RPMI7951 (cell line): Measurements from ENCODE around the gene ARHGAP44. TPM values are rescaled to one million over a fixed set of nuclear protein-coding genes. Genes with fewer than 3 reads are reported as not detected.

Source experiments
- DNase-seq: peaks from one replicate; pipeline ENCODE4 v3.0.0-alpha.2; 2012; ENCODE audit warnings: low read depth
- total RNA-seq: library from RNA; depleted of rRNA; stranded (reverse); fragments of >200 nt; shearing (Covaris generic); gene quantifications from 2 replicates; pipeline ENCODE4 v1.2.3, GENCODE V29; 2014; rRNA removed

The ARHGAP44 gene, protein sequence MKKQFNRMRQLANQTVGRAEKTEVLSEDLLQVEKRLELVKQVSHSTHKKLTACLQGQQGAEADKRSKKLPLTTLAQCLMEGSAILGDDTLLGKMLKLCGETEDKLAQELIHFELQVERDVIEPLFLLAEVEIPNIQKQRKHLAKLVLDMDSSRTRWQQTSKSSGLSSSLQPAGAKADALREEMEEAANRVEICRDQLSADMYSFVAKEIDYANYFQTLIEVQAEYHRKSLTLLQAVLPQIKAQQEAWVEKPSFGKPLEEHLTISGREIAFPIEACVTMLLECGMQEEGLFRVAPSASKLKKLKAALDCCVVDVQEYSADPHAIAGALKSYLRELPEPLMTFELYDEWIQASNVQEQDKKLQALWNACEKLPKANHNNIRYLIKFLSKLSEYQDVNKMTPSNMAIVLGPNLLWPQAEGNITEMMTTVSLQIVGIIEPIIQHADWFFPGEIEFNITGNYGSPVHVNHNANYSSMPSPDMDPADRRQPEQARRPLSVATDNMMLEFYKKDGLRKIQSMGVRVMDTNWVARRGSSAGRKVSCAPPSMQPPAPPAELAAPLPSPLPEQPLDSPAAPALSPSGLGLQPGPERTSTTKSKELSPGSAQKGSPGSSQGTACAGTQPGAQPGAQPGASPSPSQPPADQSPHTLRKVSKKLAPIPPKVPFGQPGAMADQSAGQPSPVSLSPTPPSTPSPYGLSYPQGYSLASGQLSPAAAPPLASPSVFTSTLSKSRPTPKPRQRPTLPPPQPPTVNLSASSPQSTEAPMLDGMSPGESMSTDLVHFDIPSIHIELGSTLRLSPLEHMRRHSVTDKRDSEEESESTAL
- total RNA-seq = 0.12 TPM in 1 of 2 replicates, not detected in the other

DNA sequence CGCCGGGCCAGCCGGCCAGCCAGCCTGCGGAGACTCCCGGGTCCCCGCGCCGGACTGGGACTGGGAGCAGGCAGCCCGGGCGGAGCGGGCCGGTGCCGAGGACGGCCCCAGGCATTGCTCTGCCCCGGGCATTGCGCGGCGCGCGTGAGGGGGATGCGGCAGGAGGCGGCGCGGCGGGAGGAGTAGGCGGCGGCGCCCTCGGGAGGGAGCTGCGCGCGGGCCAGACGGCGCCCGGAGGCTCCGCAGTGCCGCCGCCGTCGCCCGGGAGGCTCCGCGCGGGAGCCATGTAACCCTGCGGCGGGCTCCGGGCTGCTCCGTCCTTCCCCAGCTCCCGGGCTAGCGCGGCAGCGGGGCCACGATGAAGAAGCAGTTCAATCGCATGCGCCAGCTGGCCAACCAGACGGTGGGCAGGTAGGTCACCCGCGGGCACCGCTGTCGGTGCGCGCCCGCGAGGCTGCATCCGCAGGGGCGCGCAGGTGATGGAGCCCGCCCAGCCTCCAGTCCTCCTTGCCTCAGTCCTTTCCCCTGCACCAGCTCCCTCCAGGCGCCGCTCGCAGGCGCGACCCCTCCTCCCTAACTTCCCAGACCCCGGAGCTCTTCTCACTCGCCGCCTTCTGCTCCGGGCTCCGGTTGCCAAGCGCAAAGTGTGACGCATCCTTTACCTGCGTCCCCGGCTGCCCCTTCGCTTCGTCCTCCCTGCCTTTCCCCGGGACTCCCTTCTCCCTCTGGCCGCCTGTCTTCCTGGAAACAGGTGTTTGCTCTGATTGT, at the start of gene ARHGAP44:
Gene ARHGAP44 (plus strand): TSS at position 18 of the 768 bp plus-strand sequence. CDS start 341 bp downstream, at position 359.
- DNase-seq = no peak

DNA sequence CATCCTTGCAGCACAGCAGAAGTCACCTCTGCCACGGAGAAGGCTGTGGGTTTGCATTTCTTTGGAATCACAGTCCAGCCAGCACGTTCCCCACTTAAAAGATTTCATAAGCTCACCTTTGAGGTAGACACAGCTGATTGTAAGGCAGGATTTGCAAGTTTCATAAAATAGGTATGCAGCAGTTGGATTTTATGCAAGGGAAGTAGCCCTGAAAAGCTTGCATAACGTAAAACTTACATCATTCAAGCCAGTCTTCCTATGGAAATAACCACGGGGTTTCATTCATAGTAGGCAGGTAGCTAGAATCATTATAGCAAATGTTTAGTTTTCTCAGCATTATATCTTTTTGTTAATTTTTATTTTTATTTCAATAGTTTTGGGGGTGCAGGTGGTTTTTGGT, 49.8 kb upstream of the ARHGAP44 start:
- DNase-seq = no peak

DNA sequence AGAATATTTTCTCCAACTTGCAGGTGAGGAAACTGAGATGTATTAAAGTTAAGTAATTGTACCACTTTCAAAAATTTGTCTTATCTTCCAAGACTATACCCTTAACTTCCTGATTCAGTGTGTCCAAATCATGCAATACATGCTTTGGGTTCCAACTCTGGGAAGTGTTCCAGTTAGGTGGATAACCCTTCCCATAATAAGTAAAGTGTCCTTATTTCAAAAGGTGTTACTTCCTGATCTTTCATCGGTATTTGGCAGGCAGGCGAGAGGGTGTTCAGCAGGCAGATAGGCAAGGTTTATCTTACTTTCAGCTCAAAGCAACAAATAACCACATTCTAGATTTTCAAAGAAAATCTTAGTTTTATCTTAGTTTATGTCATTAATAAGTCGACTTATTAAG, 46.3 kb upstream of the ARHGAP44 start:
- DNase-seq = no peak

DNA sequence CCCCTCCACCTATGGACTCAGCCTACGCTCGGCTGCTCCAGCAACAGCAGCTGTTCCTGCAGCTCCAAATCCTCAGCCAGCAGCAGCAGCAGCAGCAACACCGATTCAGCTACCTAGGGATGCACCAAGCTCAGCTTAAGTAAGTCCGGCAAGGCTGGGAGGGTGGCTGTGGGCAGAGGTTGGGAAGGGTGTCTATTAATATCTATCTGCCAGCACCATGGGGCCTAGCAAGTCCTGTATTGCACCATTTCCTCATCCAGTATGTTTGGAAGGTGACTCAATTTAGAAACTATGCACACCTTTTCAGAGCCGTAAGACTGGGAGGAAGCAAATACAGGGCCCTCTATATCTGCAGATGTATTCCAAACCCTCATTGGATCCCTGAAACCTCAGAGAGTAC, 45.0 kb upstream of the ARHGAP44 start:
- DNase-seq = no peak

DNA sequence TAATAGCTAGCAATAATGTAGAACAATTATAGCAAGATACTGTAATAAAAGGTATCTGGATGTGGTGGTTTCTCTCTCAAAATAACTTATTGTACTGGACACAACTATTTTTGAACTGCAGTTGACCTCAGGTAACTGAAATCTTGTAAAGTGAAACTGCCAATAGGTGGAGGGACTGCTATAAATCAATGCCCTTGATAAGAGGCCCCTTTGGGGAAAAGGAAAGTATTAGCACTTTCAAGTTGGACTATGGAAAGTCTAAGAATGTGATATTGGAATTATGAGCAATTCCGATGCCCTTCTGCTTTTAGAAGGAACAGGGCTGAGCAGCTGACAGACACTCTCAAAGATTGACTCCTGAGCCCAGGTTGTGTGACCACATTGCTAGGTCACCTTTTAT, 44.5 kb upstream of the ARHGAP44 start:
- no peak for DNase-seq

DNA sequence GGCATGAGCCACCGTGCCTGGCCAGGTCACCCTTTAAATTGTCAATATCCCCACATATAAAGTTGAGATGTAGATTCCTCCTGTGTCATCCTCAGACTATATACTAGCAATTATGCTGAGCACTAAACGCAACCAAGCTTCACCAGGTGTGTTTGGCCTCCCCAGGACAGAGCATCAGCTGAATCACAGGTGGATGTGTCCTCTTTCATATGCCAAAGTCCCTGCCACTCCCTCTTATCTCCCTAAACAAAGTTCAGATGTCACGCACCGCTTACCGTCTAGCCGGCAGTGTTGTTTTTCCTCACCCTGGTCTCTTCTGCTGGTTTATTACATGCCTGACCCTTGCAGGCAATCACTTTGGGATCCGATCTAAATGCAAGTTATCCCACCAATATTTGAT, 43.8 kb upstream of the ARHGAP44 start:
- DNase-seq = no peak

DNA sequence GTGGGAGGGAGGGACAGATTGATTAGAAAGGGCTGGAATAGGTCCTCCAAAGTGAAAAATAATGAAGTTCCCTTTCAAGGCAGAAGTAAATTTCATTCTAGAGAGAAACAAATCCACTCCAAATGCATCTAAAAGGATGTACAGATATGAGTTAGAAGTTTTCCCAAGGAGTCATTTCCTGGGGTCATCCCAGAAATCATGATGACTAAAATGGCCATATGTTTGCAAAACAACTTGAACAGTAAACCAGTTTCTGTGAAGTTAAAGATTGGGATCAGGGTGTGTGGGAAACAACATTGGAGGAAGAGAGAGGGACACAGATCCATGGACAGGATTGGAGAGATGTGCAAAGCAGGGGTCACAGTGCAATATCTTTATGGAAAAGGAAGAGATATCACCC, 32.5 kb upstream of the ARHGAP44 start:
- DNase-seq = peak; percentile 1

DNA sequence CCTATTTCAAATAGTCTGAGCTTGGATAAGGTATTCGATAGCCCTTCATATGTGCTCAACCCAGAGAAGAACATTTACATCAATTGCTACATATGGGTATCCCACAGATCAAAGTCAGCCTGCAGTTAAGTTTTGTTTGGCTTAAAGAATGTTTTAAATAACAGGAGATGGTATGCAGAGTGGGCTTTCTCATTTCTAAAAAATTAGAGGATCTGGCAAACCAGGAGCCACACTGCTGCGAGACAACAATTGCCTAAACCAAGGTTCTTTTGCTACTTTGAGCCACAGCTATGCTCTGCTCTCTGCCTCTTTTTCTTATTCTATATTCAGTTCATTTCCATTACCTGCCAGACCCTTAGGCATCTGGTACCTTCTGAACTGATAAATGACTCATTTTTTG, 30.2 kb upstream of the ARHGAP44 start:
- DNase-seq = no peak

DNA sequence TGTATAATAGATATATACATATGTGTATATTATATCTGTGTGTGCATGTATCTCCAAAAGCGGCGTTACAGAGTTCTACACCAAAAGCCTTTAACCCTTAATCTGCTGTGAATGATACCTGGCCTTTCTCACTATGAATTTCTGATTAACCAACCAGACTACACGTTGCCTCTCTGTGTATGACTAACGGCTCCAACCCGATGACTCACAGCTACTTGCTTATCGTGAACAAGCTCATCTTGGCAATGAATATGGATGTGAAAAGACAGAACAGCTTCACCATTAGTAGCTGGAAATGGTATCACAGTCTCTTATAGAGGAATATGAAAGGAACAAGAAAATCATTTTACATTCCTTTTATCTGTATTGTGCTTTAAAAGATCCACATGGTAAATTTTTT, 23.8 kb upstream of the ARHGAP44 start:
- DNase-seq = peak; percentile 54

DNA sequence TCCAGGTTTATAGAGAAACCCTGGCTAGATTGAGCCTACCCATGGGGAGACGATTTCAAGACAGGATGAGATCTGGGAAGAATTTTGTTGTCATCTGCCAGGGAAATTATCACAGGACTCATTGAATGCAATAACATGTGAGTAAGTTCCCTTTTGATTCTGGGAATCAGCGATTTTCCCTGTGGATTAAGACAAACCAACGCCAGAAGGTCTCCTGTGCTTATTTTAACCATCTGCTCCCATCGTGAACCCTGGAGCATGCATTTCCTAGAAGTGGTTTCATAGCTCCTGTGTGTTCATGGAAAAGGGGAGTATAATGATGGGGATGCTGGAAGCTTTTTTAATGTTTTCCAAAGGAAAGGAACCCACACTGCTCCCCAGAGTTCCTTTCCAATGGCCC, 21.0 kb upstream of the ARHGAP44 start:
- no peak for DNase-seq

DNA sequence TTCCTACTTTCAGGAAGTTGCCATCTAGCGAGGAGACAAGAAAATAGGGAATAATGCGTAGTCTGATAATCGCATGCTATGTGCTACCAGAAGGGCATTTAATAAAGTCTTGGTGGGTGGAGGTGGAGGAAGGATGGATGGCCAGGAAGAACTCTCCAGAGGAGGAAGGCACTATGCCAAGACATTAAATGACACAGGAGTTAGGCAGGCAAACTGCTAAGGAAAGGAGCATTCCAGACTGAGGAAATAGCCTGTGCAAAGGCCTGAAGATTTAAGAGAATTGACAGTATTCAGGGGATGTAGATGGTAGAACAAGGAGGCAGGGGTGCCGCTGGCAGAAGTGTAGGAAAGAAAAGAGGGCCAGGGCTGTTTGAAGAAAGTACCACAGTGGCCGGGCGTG, 19.3 kb upstream of the ARHGAP44 start:
- DNase-seq = no peak

DNA sequence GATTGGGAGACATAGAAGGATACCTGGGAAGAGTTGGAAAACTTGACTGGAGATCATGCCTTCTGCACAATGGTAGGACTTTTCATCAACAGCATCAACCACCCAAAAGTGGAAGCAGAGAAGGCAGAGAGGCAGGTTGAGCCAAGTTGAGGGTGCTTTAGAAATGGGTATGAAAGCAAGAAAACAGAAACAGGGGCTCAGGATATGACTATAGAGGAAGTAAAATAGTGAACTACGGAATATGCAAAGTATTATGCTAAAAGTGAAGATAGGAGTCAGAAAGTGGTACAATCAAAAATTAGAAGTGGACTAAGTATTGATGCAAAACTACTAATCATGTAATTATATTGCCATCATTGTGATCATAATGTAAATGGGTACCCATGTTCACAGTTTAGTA, 16.1 kb upstream of the ARHGAP44 start:
- no peak for DNase-seq

DNA sequence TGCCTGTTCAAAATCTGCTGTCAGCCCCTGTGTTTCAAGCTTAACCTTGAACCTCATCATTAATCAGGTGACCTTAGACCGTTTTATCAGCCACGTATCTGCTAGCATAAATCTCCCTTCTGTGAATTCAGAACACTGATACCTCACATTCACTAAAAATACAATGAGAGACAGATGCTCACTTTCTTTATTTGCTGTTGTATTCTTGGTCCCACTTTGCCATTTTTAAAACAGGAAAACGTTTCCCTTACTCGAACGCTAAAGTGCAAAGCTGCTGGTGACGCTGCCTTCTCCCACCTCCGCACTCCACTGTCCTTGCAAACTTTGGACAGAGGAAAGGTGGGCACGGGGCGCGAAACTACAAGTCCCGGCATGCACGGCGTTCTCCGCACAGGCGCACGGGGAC, 220 bp upstream of the ARHGAP44 start:
- DNase-seq = peak; percentile 27

DNA sequence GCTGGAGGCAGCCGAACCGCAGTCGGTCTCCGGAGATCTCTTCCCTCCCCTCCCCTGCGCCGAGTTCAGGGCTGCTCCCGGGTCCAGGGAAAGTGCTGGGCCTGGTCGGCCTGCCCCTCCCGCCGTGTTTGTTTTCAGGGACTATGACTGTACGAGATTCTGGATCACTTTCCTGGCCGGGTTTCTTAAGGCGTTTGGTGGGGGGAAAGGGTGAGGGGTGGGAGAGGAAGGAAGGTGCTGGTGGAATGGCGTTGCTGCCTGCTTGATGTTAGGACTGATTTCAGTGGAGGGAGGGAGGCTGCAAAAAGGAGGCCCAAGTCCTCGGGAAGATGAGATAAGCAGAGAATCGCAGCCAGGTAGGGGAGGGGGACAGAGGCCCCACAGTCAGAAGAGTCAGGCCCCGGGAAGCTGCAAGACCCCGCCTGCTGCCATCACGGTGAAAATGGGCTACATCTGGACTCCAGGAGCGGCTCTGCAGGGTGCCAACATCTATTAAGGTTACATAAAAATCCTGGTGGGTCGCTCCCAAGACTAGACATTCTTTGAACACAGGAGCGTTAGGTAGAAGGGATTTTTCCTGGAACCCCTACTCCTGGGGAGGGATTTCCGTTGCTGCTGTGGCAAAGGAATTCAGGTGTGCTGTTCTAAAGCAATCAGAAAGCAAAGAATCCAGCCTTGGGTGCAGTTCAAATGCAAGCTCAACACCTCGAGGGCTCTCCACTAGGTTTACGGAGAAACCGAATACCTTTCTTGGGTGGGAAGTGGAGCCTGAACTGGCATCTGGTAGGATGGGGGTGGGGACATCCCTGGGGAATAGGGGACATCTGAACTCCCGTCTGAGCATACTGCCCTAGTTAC, 1.2 kb downstream of the ARHGAP44 start:
- DNase-seq = no peak

DNA sequence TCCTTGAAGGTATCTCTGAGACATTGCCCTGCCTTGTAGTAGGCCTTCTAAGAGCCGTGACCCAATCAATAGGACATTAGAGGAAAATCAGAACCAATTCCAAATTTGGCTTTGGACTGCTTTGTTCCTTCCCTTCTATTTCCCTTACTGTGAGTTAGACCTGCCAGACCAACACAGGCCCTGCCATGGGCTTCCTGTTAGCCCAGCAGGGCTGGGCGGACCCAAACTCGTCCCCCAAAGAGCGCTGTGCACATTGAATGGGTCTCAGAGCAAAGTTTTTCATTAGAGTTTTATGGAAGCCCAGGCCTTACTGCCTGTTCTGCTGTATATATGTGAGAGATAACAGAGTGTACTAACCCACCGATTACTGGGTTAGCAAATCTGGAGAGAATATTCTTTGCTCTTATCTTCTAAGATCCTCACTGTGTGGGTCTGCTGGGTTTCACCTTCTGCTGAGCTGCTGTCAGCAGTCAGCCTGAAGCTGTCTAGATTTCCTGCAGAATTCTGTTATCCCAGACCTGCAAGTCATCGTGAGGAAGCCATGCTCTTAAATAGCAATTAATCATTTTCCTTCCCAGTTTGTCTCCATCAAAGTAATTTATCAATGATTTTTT, 5.7 kb downstream of the ARHGAP44 start:
- no peak for DNase-seq

DNA sequence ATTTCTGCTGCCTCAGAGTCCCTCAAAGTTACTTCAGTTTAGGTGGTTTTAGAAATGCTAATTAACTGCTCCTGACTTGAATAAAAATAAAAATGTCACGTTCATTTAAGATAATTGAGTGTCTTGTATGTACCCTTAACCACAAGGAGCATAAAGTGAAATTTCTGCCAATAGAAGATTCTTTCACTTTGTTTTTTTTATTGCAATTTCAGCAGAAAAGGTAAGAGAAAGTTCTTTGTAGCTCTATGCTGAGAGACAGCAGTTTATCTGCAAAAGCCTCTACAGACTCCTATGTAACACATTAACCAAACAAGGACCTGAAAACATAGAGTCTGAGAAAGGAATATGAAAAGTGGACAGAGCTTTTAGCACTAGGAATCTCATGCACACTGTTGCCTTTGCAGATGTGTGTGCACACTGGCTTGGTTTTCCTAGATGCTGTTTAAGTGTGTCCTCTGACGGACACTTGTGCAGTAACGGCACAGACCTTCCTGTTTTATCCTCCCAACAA, 11.6 kb downstream of the ARHGAP44 start:
- DNase-seq = no peak

DNA sequence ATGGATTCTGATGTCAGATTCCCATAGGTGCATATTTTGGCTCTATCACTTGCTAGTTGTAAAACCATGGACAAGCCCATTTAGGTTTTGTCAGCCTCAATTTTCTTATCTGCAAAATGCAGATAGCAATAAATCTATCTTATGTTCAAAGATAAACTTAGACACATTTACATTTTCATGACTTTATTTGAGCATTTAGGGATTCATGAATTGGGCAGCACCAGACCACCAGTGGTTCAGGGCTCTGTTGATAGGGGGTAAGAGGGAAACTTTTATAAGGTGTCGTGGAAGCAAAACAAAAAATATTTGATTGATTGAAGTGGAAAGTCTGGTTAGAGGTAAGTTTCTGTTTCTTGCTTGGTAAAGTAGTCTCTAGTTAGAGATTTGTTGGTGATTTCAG, 17.3 kb downstream of the ARHGAP44 start:
- DNase-seq = no peak

DNA sequence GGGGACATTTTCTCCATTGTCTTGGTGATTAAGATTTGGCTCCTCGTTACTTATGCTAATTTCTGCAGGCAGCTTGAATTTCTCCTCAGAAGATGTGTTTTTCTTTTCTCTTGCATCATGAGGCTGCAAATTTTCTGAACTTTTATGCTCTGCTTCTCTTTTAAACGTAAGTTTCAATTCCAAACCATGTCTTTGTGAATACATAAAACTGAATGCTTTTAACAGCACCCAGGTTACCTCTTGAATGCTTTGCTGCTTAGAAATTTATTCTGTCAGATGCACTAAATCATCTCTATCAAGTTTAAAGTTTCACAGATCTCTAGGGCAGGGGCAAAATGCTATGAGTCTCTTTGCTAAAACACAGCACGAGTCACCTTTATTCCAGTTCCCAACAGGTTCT, 19.4 kb downstream of the ARHGAP44 start:
- no peak for DNase-seq

DNA sequence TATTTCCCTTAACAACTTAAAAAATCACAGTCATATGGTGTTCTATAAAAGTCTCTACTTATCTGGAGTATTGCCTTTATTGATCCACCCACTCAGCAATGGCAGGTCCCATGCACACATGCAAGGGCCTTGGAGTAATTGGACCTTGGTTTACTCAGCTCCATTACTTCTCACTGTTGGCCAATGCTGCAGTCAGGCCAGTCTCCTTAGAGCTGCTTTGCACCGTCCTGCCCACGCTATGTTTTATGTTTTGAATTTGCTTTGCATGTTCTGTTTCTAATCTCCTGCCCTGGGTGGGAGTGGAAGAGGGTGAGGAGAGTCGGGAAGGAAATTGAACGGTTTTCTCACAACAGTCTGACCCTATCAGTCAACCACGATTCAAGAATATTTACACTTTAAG, 23.6 kb downstream of the ARHGAP44 start:
- DNase-seq = no peak

DNA sequence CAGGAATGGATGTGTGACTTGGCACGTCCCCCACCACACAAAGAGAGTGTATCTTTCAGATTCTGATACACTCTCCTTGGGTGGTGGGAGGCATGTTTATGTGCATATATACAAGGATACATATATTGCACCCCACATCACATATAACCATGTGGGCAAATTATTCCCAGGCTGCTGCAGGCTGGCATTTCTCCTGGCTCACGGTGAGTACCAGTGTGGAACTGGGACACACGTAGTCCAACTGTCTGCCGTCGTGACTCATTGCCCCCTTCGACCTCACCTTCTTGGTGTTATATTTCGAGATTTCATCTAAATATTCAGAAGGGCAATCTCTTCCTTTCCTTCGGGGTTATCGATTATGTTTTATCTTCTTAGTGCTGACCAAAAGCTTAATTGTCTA, 24.4 kb downstream of the ARHGAP44 start:
- DNase-seq = no peak

DNA sequence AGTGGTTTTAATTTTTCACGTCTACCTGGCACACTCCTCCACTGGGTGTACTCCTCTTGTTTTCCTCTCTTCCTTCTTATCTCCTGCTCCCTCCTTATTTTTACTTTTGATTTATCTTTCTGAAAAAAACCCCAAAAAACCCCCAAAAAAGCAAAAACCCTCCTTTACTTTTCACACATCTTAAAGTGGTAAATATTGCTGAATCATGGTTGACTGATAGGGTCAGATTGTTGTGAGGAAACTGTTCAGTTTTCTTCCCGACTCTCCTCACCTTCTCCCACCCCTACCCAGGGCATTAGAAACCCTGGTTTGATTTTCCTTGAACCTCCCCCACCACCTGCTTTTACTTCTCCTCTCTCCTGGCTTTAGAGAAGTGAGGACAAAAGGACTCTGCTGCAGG, 25.4 kb downstream of the ARHGAP44 start:
- no peak for DNase-seq
